GM20000 (cell line): ENCODE data around the gene SLC6A12.

ENCODE experiments used
- DNase-seq: peaks from one replicate; pipeline ENCODE4 v3.0.0; 2012; ENCODE audit warnings: low spot score
- TF ChIP-seq, protein P1 (sequence below): IDR thresholded peaks from 2 replicates; pipeline ENCODE4 v1.5.1; 2012; ENCODE audit warnings: mild to moderate bottlenecking, control low read depth; ENCODE audit errors: extremely low read depth, missing control alignments

Gene SLC6A12

DNA sequence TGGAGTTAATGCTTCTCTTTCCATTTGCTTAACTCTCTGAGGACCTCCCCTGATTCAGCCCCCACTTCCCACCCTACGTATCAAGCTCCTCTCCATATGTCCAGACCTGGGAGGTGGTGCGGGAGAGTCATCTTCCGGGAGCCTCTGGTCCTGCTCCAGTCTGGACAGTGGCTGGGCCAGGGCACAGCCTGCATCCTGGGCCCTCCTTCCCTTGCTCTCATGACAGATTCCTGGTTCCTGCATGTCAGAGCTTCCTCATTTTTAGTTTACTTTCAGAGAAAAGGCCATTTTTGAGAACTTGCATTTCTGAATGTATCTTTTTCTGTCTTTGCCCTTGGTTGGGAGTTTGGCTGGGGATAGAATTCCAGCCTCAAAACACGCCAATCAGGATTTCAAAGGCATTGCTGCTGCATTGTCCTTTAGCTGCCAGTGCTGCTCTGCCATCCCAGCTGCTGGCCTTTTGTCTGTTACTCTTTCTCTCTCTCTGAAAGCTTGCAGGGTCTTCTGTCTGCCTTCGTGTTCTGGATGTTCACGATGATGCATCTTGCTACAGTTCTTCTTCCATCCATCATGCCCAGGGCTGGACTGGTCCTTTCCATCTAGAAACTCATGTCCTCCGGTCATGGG is 54.7 kb downstream of the SLC6A12 start:
- TF ChIP-seq, protein P1, sequence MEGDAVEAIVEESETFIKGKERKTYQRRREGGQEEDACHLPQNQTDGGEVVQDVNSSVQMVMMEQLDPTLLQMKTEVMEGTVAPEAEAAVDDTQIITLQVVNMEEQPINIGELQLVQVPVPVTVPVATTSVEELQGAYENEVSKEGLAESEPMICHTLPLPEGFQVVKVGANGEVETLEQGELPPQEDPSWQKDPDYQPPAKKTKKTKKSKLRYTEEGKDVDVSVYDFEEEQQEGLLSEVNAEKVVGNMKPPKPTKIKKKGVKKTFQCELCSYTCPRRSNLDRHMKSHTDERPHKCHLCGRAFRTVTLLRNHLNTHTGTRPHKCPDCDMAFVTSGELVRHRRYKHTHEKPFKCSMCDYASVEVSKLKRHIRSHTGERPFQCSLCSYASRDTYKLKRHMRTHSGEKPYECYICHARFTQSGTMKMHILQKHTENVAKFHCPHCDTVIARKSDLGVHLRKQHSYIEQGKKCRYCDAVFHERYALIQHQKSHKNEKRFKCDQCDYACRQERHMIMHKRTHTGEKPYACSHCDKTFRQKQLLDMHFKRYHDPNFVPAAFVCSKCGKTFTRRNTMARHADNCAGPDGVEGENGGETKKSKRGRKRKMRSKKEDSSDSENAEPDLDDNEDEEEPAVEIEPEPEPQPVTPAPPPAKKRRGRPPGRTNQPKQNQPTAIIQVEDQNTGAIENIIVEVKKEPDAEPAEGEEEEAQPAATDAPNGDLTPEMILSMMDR, result no peak

DNA sequence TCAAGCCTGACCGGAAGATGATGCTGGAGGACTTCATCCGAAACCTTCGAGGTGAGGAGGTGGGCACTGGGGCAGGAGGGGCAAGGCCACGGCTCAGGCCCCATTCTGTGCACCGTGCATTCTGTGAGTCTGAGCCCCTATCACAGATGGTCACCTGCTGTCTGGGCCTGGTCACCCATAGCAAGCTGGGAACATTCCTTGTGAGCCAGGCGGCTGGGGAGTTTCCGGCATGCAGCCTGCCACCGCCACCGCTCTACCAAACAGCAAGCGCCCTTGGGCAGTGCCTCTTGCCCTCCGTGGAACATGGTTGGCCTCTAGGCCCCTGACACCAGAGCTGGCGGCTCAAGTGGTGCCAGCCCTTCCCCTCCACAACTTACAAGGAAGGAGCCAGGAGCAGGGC is 56.3 kb downstream of the SLC6A12 start:
- TF ChIP-seq, protein P1, result no peak
- DNase-seq, result no peak

More for the DNA sequence above, 54.7 kb downstream of the SLC6A12 start:
- DNase-seq, result no peak

DNA sequence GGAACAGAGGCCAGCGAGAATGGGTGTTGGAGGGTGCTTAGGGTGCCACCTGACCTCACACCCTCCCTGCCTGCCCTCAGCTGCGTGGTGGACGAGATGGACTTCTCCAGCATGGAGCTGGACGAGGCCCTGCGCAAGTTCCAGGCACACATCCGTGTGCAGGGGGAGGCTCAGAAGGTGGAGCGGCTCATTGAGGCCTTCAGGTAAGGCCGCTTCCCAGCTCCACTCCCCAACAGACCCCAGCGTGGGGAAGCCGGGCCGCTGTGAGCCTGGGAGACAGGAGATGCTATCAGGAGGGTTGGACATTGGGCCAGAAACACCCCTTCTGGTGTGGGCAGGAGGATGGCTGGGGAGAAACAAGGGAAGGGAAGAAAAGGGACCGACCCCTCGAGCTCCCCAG is 57.0 kb downstream of the SLC6A12 start:
- TF ChIP-seq, protein P1, result no peak

DNA sequence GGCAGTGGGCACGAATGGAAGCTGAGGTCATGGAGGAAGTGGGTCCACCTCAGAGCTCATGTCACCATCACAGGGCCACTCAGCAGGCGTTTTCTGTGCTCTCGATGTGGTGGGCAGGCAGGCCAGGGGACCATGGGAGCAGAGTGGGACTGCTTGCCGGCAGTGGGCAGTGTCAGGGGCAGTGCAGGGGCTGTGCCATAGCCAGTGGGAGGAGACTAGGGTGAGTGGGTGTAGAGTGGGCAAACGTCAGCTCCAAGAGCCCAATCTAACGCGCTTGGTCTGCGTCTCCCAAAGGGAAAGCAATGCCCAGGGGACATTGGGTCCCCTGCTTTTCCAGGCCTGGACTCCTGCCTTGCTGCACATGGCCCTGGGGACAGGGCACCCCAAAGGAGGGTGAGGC is 58.3 kb downstream of the SLC6A12 start:
- TF ChIP-seq, protein P1, result no peak
- no peak for DNase-seq

More for the DNA sequence above, 57.0 kb downstream of the SLC6A12 start:
- DNase-seq, result no peak

DNA sequence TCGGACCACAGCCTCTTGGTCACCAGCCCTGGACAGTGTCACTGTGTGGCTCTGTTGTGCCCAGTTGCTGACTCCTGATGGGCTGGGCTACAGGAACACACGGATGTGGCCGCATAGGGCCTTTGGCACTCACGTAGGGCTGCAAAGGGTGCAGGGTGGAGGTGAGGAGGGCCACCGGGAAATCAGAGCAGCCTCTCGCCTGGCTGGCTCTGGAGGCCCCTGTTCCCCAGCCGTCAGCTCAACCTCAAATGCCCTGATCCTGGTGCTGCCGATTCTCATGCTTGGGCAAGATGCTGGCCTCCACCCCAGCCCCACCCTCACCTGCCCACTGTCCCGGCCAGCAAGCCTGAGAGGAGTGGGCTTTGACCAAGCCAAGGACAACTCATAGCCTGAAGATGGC is 59.0 kb downstream of the SLC6A12 start:
- no peak for DNase-seq
- TF ChIP-seq, protein P1, result no peak

DNA sequence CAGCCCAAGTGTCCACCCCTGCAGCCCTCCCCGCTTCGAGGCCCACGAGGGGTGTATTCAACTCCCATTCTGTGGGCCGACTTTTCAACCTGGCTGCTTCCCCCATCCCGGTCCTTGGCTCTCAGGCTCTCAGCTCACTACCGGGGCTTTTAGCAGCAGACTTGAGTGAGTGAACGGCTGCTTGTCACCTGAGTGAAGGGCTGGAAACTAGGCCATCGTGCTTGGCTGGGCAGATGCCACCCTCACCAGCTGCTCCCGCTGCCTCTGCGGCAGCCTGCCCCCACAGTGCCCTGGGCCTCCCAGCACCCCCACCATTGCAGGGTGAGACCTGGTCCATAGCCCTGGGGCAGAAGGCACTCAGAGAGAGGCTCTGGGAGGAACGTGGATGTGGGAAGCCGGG is 59.9 kb downstream of the SLC6A12 start:
- TF ChIP-seq, protein P1, result no peak
- no peak for DNase-seq

DNA sequence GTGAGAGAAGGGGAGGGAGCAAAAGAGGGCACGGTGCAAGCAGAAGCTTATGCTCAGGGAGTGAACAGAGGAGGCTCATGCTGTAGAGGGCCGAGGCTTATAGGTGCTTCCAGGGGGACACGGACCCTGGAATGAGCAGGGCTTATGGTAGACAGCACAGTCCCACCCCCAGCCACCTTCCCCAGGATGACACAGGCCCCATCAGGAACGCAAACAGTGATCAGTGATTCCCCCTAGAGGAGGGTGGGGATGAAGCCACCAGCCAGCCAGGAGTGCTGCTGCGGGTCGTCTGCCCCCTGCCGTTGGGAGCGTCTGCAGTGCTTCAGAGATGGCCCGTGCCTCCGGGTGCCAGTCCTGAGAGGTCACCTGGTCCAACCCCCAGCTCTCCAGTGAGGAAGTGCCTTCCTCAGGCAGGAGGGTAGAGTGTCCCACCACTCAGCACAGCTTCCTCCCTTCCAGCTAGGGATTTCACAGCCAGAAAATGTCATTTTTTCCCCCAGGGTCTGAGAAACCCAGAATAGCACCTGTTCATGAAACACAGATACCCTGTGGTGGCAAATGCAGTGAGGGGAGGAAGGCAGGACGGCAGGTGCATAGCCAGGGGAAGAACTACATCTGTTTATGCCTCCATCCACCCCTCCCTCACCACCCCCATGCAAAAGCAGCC is 60.7 kb downstream of the SLC6A12 start:
- DNase-seq, result peak; percentile 81
- TF ChIP-seq, protein P1, result peak; percentile 49
